ENCODE results near the gene SUGP2.
"Not testable (repeated sequence)": the region's sequence is repeated elsewhere in the genome, so short reads cannot be mapped to it uniquely, and the experiment has no call there.

GRCh38 chr19:18952364-18953003, 80.8 kb downstream of the SUGP2 start:
- TF ChIP-seq, protein P1, sequence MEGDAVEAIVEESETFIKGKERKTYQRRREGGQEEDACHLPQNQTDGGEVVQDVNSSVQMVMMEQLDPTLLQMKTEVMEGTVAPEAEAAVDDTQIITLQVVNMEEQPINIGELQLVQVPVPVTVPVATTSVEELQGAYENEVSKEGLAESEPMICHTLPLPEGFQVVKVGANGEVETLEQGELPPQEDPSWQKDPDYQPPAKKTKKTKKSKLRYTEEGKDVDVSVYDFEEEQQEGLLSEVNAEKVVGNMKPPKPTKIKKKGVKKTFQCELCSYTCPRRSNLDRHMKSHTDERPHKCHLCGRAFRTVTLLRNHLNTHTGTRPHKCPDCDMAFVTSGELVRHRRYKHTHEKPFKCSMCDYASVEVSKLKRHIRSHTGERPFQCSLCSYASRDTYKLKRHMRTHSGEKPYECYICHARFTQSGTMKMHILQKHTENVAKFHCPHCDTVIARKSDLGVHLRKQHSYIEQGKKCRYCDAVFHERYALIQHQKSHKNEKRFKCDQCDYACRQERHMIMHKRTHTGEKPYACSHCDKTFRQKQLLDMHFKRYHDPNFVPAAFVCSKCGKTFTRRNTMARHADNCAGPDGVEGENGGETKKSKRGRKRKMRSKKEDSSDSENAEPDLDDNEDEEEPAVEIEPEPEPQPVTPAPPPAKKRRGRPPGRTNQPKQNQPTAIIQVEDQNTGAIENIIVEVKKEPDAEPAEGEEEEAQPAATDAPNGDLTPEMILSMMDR (IDR thresholded peaks at IDR 0.05; ENCODE audit: insufficient read depth, low read length, poor library complexity, severe bottlenecking) = not testable (repeated sequence)
- not testable (repeated sequence) for TF ChIP-seq EZH2phosphoT487 (conservative IDR thresholded peaks at IDR 0.05; ENCODE audit: low read length)

Measured in SU-DHL-6 (cell line).